ENCODE data around the gene ADAMTSL1. TPM values are rescaled to one million over a fixed set of nuclear protein-coding genes. Genes with fewer than 3 reads are reported as not detected.

The ADAMTSL1 gene
- total and polyA plus RNA-seq, 2 of the 8 experiments (the other 6 are each of a cell fraction or from before 2014, with no cell fraction given), result 0.84 to 1.1 TPM

DNA sequence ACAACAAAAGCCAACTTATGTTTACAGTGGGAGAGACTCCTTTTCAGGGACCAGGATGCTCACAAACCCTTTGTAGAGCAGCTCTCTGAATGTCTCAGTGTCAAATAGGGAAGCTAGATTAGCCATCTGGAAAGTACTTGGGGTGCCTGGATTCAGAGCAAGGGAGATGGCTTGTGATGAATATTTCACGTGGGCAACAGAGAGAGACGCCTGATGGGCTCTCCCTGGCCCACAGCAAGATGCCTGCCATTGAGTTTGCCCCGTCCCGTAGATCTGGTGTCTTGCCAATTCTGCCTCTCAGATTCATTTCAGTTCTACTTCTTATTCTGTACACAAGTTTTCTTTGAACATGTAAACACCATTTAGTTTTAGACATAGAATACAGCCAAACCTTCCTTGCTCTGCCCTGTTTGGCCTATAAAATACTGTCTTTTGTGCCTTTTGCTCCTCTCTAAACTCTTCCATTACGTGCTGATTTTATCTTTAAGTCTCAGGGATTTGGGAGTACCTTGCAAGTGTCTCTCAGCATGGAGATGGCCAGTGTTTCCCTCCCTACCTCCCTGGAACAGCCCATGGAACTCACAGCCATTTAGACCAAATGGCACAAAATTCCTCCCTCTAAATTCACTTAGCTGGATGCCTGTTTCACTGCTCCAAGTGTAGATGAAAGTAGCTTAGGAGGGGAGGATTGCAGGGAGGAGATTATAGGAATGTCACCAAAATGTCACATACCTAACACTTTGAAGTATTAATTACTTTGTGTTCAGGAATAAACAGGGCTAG lies 324.7 kb downstream of the ADAMTSL1 start:
- no peaks in the 10 kb centered on the region for H3K23me2 ChIP-seq (ENCODE audit: low read depth, low read length)
- FAIRE-seq, result no peak
- no peaks in the 10 kb centered on the region for H3K9me3 ChIP-seq (ENCODE audit: insufficient read depth in 2 of 2, low read depth in 1 of 2, low read length in 1 of 2)
- no peak overlapping the region for H2AK5ac ChIP-seq (ENCODE audit: low read depth, low read length)
- no peaks in the 10 kb centered on the region for H3K36me3 ChIP-seq (ENCODE audit: control insufficient read depth in 2 of 4, insufficient read depth in 4 of 4, low read length in 3 of 4)
- no peak overlapping the region for H3K27ac ChIP-seq (ENCODE audit: low read depth, low read length)
- no peak overlapping the region for H3K23ac ChIP-seq (ENCODE audit: insufficient read length)
- H3K9ac ChIP-seq (replicated peaks in 1 of 4; ENCODE audit: extremely low read depth in 1 of 4, low read depth in 3 of 4, low read length in 3 of 4), result no peak overlapping the region
- H3K4ac ChIP-seq (replicated peaks; ENCODE audit: insufficient read length, low read depth, low read length), result no peak overlapping the region
- H4K8ac ChIP-seq (ENCODE audit: extremely low read depth, insufficient read depth, low read length), result no peak overlapping the region
- no peak overlapping the region for H3K4me3 ChIP-seq (ENCODE audit: extremely low read depth in 1 of 4, insufficient read depth in 2 of 4, low read depth in 3 of 4, low read length in 4 of 4)
- no peak overlapping the region for H3K4me2 ChIP-seq (ENCODE audit: insufficient read depth in 1 of 2, low read depth in 2 of 2, low read length in 2 of 2)
- DNase-seq (ENCODE audit: low read depth in 1 of 2, low spot score in 2 of 2), result no peak
- no peak overlapping the region for H2AFZ ChIP-seq (ENCODE audit: low read length)
- no peak overlapping the region for H2BK12ac ChIP-seq (ENCODE audit: low read depth, low read length)
- no peak overlapping the region for H2BK120ac ChIP-seq (replicated peaks; ENCODE audit: low read depth, low read length)
- H2BK20ac ChIP-seq (ENCODE audit: low read length), result no peak overlapping the region
- no peak overlapping the region for H4K5ac ChIP-seq (ENCODE audit: insufficient read length, low read depth, low read length)
- H3K4me1 ChIP-seq (replicated peaks in 1 of 4; ENCODE audit: control insufficient read depth in 3 of 4, insufficient read depth in 4 of 4, low read length in 3 of 4), result peaks cover 0 to 6% (median 1%) of the 10 kb centered on the region in 4 experiments; a peak in 2 of 7 replicates
- H3K79me2 ChIP-seq (ENCODE audit: control insufficient read depth in 1 of 2, insufficient read depth in 2 of 2, low read length in 2 of 2), result no peaks in the 10 kb centered on the region
- H3K79me1 ChIP-seq (ENCODE audit: low read depth, low read length), result no peaks in the 10 kb centered on the region
- WGBS, 2 experiments (ENCODE audit: extremely low coverage in 1 of 2, insufficient coverage in 1 of 2, insufficient read length in 1 of 2, insufficient replicate concordance in 2 of 2, low coverage in 1 of 2, low lambda C conversion rate in 2 of 2, missing lambda C conversion rate in 1 of 2), result 95% methylated on average over 5 of the region's 5 CpGs; no CpG with 5 or more reads in 1 of the 2 experiments
- H4K20me1 ChIP-seq (replicated peaks in 1 of 2; ENCODE audit: control insufficient read depth in 1 of 2, insufficient read depth in 2 of 2, low read length in 2 of 2), result no peaks in the 10 kb centered on the region
- no peak overlapping the region for H4K91ac ChIP-seq (replicated peaks; ENCODE audit: insufficient read length, low read length)
- H3K14ac ChIP-seq (ENCODE audit: insufficient read length), result no peak overlapping the region
- no peak overlapping the region for H2BK15ac ChIP-seq (ENCODE audit: low read length)
- H2BK5ac ChIP-seq (ENCODE audit: low read depth, low read length), result no peak overlapping the region
- H3K18ac ChIP-seq (ENCODE audit: extremely low read depth, low read length), result no peak overlapping the region
- POLR2A ChIA-PET (ENCODE audit: partially characterized antibody), result no interaction called here
- H3K27me3 ChIP-seq (replicated peaks in 1 of 4; ENCODE audit: control insufficient read depth in 3 of 4, extremely low read depth in 1 of 4, insufficient read depth in 3 of 4, low read length in 3 of 4), result no peaks in the 10 kb centered on the region
- CTCF ChIA-PET (ENCODE audit: partially characterized antibody), result interaction anchor here (0.6 to 1.8 kb wide), 5 partner anchors 8 to 230 kb away, joined by 3 to 13 read pairs (median 5); no protein-coding TSS in a partner anchor
- H3K56ac ChIP-seq (replicated peaks; ENCODE audit: insufficient read length, low read depth, low read length), result no peak overlapping the region
- TF ChIP-seq SP4 (IDR thresholded peaks at IDR 0.05; ENCODE audit: low read length) (no peak), KDM1A (IDR thresholded peaks at IDR 0.05; ENCODE audit: borderline replicate concordance, low read length) (no peak), SIRT6 (IDR thresholded peaks at IDR 0.05; ENCODE audit: low read length) (no peak), RNF2 (IDR thresholded peaks at IDR 0.05; ENCODE audit: borderline replicate concordance, low read depth, low read length, missing control alignments, poor library complexity, severe bottlenecking) (no peak), ATF2 (IDR thresholded peaks at IDR 0.05; ENCODE audit: low read length) (no peak), CTBP2 (IDR thresholded peaks at IDR 0.05; ENCODE audit: borderline replicate concordance, insufficient read depth, insufficient read length, low read length) (no peak), TAF1 (IDR thresholded peaks at IDR 0.05; ENCODE audit: low read depth, low read length) (no peak), EP300 (IDR thresholded peaks at IDR 0.05; ENCODE audit: borderline replicate concordance in 1 of 2, low read depth in 2 of 2, low read length in 2 of 2) (no peak), SUZ12 (IDR thresholded peaks at IDR 0.05; ENCODE audit: low read length) (no peak), YY1 (IDR thresholded peaks at IDR 0.05; ENCODE audit: low read depth, low read length) (no peak), SP2 (IDR thresholded peaks at IDR 0.05; ENCODE audit: low read length) (no peak)

Measured in H1 (cell line).